ENCODE results near the gene TDRKH.
A peak's percentile ranks its signal among the peaks of the same experiment; 100 is the strongest.

The TDRKH gene
- 10.1 to 20.3 (median 15.8) reads per million in 4 donors for total RNA-seq

- peak; percentile 97 to 99 (median 98) for DNase-seq
These were observed at the start of gene TDRKH for GRCh38 chr1:151790071-151790939. TSS of gene TDRKH (minus strand) at chr1:151790500. CDS start at chr1:151783022, 7,478 bp downstream.

GRCh38 chr1:151839457-151840403, 49.4 kb upstream of the TDRKH start, which contains the start of gene C2CD4D:
TSS of gene C2CD4D (minus strand) at chr1:151839820. CDS start at chr1:151838989, 831 bp downstream.
- DNase-seq: peak; percentile 57 to 84 (median 63)

GRCh38 chr1:151839082-151839412, 48.7 kb upstream of the TDRKH start:
- DNase-seq: no peak

GRCh38 chr1:151838222-151839081, 48.2 kb upstream of the TDRKH start:
- peak in 3 of 5 donors; percentile 27 to 49 (median 37) for DNase-seq

- DNase-seq: no peak
These were observed 47.6 kb upstream of the TDRKH start for GRCh38 chr1:151837884-151838221.

- DNase-seq: peak in 1 of 5 donors; percentile 35
These were observed 46.9 kb upstream of the TDRKH start for GRCh38 chr1:151837197-151837596.

- no peak for DNase-seq
These were observed 45.3 kb upstream of the TDRKH start for GRCh38 chr1:151835596-151835995.

- no peak for DNase-seq
These were observed 43.9 kb upstream of the TDRKH start for GRCh38 chr1:151834239-151834638.

- DNase-seq: no peak
These were observed 43.0 kb upstream of the TDRKH start for GRCh38 chr1:151833172-151833900.

- DNase-seq: no peak
These were observed 42.1 kb upstream of the TDRKH start for GRCh38 chr1:151832318-151832980.

GRCh38 chr1:151831605-151832004, 41.3 kb upstream of the TDRKH start, which contains the start of gene RORC:
TSS of gene RORC (minus strand) at chr1:151831802. CDS start at chr1:151831764, 38 bp downstream.
- no peak for DNase-seq

GRCh38 chr1:151831256-151831591, 40.9 kb upstream of the TDRKH start:
- DNase-seq: no peak

GRCh38 chr1:151830055-151830454, 39.8 kb upstream of the TDRKH start:
- no peak for DNase-seq

- DNase-seq: peak in 1 of 5 donors; percentile 81
These were observed 39.2 kb upstream of the TDRKH start for GRCh38 chr1:151829352-151830046.

- no peak for DNase-seq
These were observed 38.6 kb upstream of the TDRKH start for GRCh38 chr1:151828921-151829320.

- DNase-seq: no peak
These were observed 37.6 kb upstream of the TDRKH start for GRCh38 chr1:151827853-151828252.

GRCh38 chr1:151825751-151826660, 35.7 kb upstream of the TDRKH start:
- no peak for DNase-seq

GRCh38 chr1:151825204-151825603, 34.9 kb upstream of the TDRKH start:
- no peak for DNase-seq

- no peak for DNase-seq
These were observed 32.9 kb upstream of the TDRKH start for GRCh38 chr1:151823175-151823574.
